Ecto neural progenitor cell (in vitro differentiated cells): ENCODE results near the gene TEKT2.
A peak's percentile ranks its signal among the peaks of the same experiment; 100 is the strongest.

ENCODE experiments used
- DNase-seq: peaks from one replicate; pipeline ENCODE4 v3.0.0-alpha.2; 2018; ENCODE audit warnings: low spot score

Gene TEKT2

DNA sequence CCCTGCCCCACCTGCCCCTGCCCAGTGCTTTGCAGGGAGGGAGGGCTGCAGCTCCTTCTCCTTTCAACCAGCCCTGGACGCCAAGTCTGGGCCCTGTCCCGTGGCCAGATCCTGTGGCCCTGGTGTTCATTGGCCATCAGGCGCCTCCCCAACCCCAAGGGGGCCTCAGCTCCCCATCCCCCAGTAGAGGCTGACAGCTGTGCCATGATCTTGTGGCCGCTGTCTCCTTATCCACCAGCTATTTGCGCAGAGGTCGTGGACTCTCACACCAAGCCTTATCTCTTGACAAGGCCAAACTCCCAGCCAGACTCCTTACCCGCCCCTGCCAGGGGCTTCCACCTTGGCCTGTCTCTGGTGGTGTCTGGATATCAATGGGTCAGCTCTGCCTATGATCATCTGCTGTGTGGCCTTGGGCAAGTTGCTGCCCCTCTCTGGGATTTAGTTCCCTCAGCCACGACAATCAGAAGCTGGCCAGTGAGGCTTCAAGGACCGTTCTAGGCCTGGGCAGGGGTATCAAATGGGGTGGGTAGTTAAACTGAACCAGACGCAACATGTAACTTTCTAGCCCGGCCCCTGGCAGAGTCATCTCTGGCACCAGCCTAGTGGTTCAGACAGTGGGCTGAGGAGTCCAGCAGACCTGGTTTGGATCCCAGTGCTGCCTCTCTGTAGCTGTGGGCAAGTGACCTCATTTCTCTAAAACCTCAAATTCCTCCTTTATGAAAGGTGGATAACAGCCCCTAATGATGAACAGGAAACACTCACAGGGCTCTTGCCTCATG lies 44.4 kb downstream of the TEKT2 start:
- DNase-seq: no peak

GRCh38 chr1:36128905-36129206 lies 45.0 kb downstream of the TEKT2 start:
- no peak for DNase-seq

- DNase-seq: no peak
Observed at GRCh38 chr1:36132029-36132428, 48.1 kb downstream of the TEKT2 start.

DNA sequence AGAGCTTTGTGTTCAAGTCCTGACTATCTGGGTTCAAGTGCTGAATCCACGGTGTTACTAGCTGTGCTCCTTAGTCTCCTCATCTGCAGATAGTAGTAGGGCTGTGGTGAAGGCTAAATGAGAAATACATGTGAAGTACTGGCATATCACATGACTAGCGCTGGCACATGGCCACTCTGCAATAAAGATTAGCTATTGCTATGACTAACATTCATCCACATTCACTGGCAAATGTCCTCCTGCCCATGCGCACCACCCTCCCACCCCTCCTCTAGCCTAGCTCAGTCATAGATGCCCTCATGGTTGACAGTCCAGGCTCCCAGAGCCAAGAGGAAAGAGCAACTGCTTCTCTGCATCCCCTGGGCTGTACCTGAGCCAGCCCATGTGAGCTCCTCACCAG lies 49.6 kb downstream of the TEKT2 start:
- no peak for DNase-seq

GRCh38 chr1:36134031-36134430 lies 50.1 kb downstream of the TEKT2 start:
- no peak for DNase-seq

DNA sequence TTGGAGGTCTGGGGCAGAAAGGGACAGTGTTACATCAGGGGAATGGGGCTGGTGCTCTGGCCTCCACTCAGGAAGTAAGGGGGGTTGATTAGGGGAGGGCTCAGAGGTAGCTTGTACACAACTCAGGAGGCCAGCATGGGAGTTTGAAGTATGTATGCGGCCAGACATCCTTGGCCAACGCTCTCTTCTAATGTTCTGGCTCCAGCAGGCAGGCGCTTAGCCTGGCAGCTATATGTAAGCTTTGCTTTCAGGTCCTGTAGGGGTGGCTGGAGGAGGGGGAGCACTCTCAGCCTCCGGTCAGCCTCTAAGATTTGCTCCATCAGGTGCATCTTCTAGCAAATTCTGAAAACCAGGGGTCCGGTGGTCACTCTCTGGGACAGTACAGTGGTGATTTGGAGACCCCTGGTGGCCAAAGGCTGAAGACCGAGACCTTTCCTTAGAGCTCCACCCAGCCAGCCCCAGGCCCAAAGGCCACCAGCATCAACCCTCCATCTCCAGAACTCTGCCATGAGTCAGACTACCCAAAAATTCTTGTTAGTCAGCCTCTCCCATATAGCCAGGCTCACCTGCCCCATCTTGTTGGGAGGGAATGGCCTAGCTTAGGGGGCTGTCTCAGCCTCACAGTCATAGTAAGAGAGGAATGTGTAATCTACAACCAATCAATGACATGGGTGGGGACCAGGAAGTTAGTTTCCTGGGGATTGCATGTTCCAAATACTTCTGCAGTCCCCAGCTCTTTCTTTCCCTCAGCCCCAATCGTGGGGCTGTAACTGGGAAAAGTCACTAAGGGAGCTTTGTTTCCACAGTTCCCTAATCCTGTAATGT lies 50.8 kb downstream of the TEKT2 start:
- DNase-seq: peak; percentile 84

DNA sequence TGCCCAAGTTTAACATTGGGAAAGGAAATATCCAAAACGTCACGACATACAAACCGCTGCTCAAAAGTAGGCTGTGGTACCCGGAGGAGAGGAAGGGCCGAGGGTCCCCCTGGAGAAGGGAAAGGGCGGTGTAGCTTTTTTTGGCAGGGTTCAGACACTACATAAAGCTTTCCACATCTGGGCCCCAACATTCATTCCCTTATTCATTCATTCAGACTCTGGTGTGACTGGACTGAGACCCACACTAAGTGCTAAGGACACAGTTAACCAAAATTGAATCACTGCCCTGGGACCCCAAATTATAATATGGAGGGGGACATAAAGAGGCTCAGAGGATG lies 51.4 kb downstream of the TEKT2 start:
- DNase-seq: no peak

GRCh38 chr1:36135796-36136195 lies 51.9 kb downstream of the TEKT2 start:
- no peak for DNase-seq

DNA sequence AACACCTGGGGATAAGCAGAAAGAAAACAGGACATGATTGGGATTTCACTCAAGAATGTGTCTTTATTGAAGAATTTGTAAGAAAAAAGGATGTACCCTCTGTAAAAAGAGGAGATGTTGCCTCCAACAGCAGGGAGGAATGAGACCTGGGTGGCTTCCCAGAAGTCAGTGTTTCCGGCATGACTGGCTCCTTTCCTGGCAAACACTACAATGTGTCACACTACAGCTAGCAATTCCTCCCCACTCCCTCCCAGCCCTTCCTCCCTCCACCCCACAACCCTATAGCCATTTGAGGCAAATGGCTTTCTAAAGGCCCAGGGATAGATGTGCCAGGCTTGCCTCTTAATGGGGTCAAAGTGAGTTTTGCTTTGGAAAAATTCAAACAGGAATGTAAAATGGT lies 52.6 kb downstream of the TEKT2 start:
- DNase-seq: no peak

DNA sequence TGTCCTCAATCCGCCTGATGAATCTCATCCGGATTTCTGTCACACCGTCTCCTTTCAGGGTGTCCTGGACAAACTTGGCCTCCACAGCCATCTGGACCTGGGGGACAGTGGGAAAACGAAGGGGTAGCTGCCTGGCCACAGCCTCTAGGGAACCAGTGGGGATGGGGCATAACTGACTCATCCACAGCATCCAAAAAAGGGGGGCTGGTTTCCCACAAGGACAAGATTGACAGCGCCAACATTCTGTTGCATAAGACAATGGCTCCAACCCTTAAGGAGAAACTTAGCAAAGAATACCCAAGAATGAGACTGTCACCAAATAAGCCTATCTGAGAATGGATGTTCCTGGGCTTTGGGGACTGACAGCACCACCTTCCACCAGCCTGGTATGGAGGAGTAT lies 53.3 kb downstream of the TEKT2 start:
- DNase-seq: no peak

GRCh38 chr1:36137776-36138175 lies 53.9 kb downstream of the TEKT2 start:
- no peak for DNase-seq
